Prostate gland (tissue), 2 donors: ENCODE results near the gene ZNF281.

Experiments used
- CTCF ChIP-seq, 4 experiments: fragments of 200-600 bp in 2 of 4; fragments of 450-650 bp in 2 of 4; sonication (generic) in 2 of 4; IDR thresholded peaks; 1 replicate in 3 of 4; 2 replicates in 1 of 4; pipeline ENCODE4 v1.5.1; 2016 to 2019; ENCODE audit warnings: antibody characterized with exemption in 4 of 4, mild to moderate bottlenecking in 2 of 4, moderate library complexity in 2 of 4
- POLR2A ChIP-seq: fragments of 450-650 bp; IDR thresholded peaks from one replicate; pipeline ENCODE4 v1.6.1; 2016; ENCODE audit warnings: antibody characterized with exemption, mild to moderate bottlenecking

GRCh38 chr1:200414657-200415056 is 4.8 kb upstream of the ZNF281 start:
- TF ChIP-seq CTCF (IDR thresholded peaks at IDR 0.05) (no peak), POLR2A (no peak)
